Lower lobe of right lung (tissue), 2 donors: ENCODE data around the gene ADAMTS6. TPM values are rescaled to one million over a fixed set of nuclear protein-coding genes. Genes with fewer than 3 reads are reported as not detected.

Experiments used
- ATAC-seq, 2 donors: fragments of 200-7000 bp; cut with Tn5 transposase; one replicate each; pipeline ENCODE4 v1.9.1; 2020 to 2022; ENCODE audit warnings: mild to moderate bottlenecking in 2 of 2, moderate library complexity in 2 of 2
- DNase-seq: peaks from one replicate; pipeline ENCODE4 v3.0.0-alpha.2; 2020
- H3K27ac ChIP-seq: fragments of 200-600 bp; one replicate; pipeline ENCODE4 v1.8.0; 2022
- H3K27me3 ChIP-seq: fragments of 200-600 bp; one replicate; pipeline ENCODE4 v1.8.0; 2022; ENCODE audit warnings: low read depth
- H3K36me3 ChIP-seq: fragments of 200-600 bp; one replicate; pipeline ENCODE4 v1.8.0; 2022; ENCODE audit warnings: mild to moderate bottlenecking
- H3K4me1 ChIP-seq: fragments of 200-600 bp; one replicate; pipeline ENCODE4 v1.8.0; 2022
- H3K4me3 ChIP-seq: fragments of 200-600 bp; one replicate; pipeline ENCODE4 v1.8.0; 2022; ENCODE audit warnings: mild to moderate bottlenecking
- H3K9me3 ChIP-seq: fragments of 200-600 bp; one replicate; pipeline ENCODE4 v1.8.0; 2022
- intact Hi-C: fragments of 100-400 bp; cut with DNase I; formaldehyde crosslinking; loops from one replicate; pipeline ENCODE4 v1.11.0; 2022
- total RNA-seq: library from RNA; stranded (reverse); fragmentation: NEBNext Ultra II Directional; extraction: Animal tissue kit (Norgen Biotek cat#: 25700); gene quantifications from one replicate; pipeline ENCODE4 v1.2.1, GENCODE V29; 2021
- TF ChIP-seq, protein P1 (sequence below): fragments of 200-600 bp; IDR thresholded peaks from one replicate; pipeline ENCODE4 v1.8.0; 2022; ENCODE audit warnings: antibody characterized with exemption, mild to moderate bottlenecking
- donor health status: DM: no; HTN: yes; CAD: no; lungs with severe emphysema.

The ADAMTS6 gene
- total RNA-seq, 1 donor from 2014 or later, result 3.0 TPM

GRCh38 chr5:65213921-65214525, 267.7 kb downstream of the ADAMTS6 start:
- H3K36me3 ChIP-seq, result no peaks in the 10 kb centered on the region
- ATAC-seq (peak in 1 of 2 donors; percentile 32), DNase-seq (no peak)
- H3K4me1 ChIP-seq, result no peaks in the 10 kb centered on the region
- H3K4me3 ChIP-seq, result no peak overlapping the region
- TF ChIP-seq, protein P1, sequence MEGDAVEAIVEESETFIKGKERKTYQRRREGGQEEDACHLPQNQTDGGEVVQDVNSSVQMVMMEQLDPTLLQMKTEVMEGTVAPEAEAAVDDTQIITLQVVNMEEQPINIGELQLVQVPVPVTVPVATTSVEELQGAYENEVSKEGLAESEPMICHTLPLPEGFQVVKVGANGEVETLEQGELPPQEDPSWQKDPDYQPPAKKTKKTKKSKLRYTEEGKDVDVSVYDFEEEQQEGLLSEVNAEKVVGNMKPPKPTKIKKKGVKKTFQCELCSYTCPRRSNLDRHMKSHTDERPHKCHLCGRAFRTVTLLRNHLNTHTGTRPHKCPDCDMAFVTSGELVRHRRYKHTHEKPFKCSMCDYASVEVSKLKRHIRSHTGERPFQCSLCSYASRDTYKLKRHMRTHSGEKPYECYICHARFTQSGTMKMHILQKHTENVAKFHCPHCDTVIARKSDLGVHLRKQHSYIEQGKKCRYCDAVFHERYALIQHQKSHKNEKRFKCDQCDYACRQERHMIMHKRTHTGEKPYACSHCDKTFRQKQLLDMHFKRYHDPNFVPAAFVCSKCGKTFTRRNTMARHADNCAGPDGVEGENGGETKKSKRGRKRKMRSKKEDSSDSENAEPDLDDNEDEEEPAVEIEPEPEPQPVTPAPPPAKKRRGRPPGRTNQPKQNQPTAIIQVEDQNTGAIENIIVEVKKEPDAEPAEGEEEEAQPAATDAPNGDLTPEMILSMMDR, result peak; percentile 38
- H3K9me3 ChIP-seq, result no peaks in the 10 kb centered on the region
- intact Hi-C loops, result no loop called here
- H3K27ac ChIP-seq, result no peak overlapping the region
- H3K27me3 ChIP-seq, result no peaks in the 10 kb centered on the region

DNA sequence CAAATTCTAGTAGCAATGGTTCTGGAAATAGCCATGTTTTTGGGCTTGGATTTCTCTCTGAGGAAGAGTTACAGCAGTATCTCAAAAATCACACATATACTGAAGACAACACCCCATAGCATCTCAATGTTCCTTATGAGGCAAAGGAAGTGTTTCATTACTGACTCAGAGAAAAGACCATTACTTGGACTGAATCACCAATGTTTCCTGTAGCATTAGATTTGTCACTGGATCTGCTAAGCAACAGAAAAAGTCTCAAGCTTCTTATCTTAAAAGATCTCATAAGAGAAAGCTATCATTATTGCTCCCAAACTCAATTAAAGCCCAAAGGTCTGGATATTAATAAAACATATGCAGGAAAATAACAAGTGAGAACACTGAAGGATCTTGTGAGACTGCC, 272.4 kb downstream of the ADAMTS6 start:
- intact Hi-C loops, result no loop called here
- Histone ChIP-seq H3K9me3 (no peaks in the 10 kb centered on the region), H3K27ac (no peak overlapping the region), H3K36me3 (no peaks in the 10 kb centered on the region), H3K4me1 (no peaks in the 10 kb centered on the region), H3K4me3 (no peak overlapping the region), H3K27me3 (no peaks in the 10 kb centered on the region)
- no peak for DNase-seq
- ATAC-seq, result no peak
- TF ChIP-seq, protein P1, result no peak

DNA sequence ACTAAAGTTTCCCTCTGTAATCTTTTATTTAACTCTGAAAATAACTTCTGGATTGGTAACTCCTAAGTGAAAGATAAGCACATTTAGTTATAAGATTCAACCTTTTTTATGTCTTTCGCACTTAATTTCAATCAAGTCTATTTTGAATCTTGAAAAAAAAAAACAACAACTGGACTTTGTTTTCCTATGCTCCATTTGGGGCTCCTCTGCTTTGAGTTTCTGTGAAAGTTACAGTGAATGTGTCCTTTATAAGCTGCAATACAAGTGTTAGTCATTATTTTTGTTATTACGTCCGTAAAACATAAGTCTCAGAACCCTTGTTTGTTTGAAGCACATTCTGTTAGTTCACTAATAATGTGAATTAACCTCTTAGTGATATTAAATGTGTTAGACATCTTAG, 276.8 kb downstream of the ADAMTS6 start:
- intact Hi-C loops, result no loop called here
- ATAC-seq, result no peak
- DNase-seq, result no peak

GRCh38 chr5:65203746-65204145, 278.0 kb downstream of the ADAMTS6 start:
- intact Hi-C loops, result no loop called here
- no peak overlapping the region for H3K4me3 ChIP-seq
- no peaks in the 10 kb centered on the region for H3K27me3 ChIP-seq
- no peak for DNase-seq
- ATAC-seq, result no peak
- TF ChIP-seq, protein P1, result no peak
- H3K27ac ChIP-seq, result no peak overlapping the region
- H3K36me3 ChIP-seq, result no peaks in the 10 kb centered on the region
- H3K9me3 ChIP-seq, result no peaks in the 10 kb centered on the region
- H3K4me1 ChIP-seq, result no peaks in the 10 kb centered on the region

More for the DNA sequence above, 276.8 kb downstream of the ADAMTS6 start:
- TF ChIP-seq, protein P1, result no peak
- Histone ChIP-seq H3K27me3 (no peaks in the 10 kb centered on the region), H3K27ac (no peak overlapping the region), H3K36me3 (no peaks in the 10 kb centered on the region), H3K4me3 (no peak overlapping the region), H3K4me1 (no peaks in the 10 kb centered on the region), H3K9me3 (no peaks in the 10 kb centered on the region)

GRCh38 chr5:65199993-65200675, 281.6 kb downstream of the ADAMTS6 start:
- ATAC-seq (no peak), DNase-seq (no peak)
- intact Hi-C loops, result no loop called here
- TF ChIP-seq, protein P1, result no peak
- Histone ChIP-seq H3K27me3 (no peaks in the 10 kb centered on the region), H3K27ac (no peak overlapping the region), H3K4me1 (no peaks in the 10 kb centered on the region), H3K36me3 (no peaks in the 10 kb centered on the region), H3K4me3 (no peak overlapping the region), H3K9me3 (no peaks in the 10 kb centered on the region)
